Gastroesophageal sphincter (tissue), 3 donors: ENCODE data around the gene SAMD9L.

Experiments used
- EP300 ChIP-seq: sonication (generic); formaldehyde crosslinking; IDR thresholded peaks from one replicate; pipeline ENCODE4 v1.6.1; 2017; ENCODE audit warnings: antibody characterized with exemption, mild to moderate bottlenecking
- POLR2A ChIP-seq, 2 donors: fragments of 450-650 bp; IDR thresholded peaks; one replicate each; pipeline ENCODE4 v1.6.1; 2017; ENCODE audit warnings: antibody characterized with exemption in 2 of 2, mild to moderate bottlenecking in 2 of 2, moderate library complexity in 1 of 2
- POLR2AphosphoS5 ChIP-seq: sonication (generic); formaldehyde crosslinking; IDR thresholded peaks from one replicate; pipeline ENCODE4 v1.6.1; 2017; ENCODE audit warnings: antibody characterized with exemption
- TF ChIP-seq, protein P1 (sequence below), 4 experiments: fragments of 200-600 bp in 2 of 4; fragments of 450-650 bp in 2 of 4; sonication (generic) in 1 of 4; IDR thresholded peaks; one replicate each; pipeline ENCODE4 v1.5.1; 2017 to 2019; ENCODE audit warnings: antibody characterized with exemption in 4 of 4, mild to moderate bottlenecking in 2 of 4, moderate library complexity in 2 of 4

DNA sequence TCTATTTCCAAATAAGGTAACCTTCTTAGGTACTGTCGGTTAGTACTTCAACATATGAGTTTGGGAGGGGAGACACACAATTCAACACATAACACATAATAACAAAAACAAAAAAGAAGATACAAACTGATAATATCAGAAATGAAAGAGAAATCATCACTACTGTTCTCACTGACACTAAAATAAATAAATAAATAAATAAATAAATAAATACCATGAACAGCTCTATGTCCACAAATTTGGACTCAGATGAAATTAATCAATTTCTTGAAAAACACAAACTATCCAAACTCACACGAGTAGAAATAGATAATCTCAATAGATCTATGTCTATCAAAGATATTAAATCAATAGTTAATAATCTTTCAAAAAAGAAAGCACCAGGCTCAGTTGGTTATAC is 24.5 kb upstream of the SAMD9L start:
- TF ChIP-seq, protein P1, sequence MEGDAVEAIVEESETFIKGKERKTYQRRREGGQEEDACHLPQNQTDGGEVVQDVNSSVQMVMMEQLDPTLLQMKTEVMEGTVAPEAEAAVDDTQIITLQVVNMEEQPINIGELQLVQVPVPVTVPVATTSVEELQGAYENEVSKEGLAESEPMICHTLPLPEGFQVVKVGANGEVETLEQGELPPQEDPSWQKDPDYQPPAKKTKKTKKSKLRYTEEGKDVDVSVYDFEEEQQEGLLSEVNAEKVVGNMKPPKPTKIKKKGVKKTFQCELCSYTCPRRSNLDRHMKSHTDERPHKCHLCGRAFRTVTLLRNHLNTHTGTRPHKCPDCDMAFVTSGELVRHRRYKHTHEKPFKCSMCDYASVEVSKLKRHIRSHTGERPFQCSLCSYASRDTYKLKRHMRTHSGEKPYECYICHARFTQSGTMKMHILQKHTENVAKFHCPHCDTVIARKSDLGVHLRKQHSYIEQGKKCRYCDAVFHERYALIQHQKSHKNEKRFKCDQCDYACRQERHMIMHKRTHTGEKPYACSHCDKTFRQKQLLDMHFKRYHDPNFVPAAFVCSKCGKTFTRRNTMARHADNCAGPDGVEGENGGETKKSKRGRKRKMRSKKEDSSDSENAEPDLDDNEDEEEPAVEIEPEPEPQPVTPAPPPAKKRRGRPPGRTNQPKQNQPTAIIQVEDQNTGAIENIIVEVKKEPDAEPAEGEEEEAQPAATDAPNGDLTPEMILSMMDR (IDR thresholded peaks at IDR 0.05): no peak
- no peak for TF ChIP-seq POLR2A (IDR thresholded peaks at IDR 0.05)
- no peak for TF ChIP-seq EP300
- no peak for TF ChIP-seq POLR2AphosphoS5
